EL (cell line): ENCODE results near the gene FPR1.

Experiments
- DNase-seq: peaks from one replicate; pipeline ENCODE4 v3.0.0-alpha.2; 2016

FPR1 gene, protein sequence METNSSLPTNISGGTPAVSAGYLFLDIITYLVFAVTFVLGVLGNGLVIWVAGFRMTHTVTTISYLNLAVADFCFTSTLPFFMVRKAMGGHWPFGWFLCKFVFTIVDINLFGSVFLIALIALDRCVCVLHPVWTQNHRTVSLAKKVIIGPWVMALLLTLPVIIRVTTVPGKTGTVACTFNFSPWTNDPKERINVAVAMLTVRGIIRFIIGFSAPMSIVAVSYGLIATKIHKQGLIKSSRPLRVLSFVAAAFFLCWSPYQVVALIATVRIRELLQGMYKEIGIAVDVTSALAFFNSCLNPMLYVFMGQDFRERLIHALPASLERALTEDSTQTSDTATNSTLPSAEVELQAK

DNA sequence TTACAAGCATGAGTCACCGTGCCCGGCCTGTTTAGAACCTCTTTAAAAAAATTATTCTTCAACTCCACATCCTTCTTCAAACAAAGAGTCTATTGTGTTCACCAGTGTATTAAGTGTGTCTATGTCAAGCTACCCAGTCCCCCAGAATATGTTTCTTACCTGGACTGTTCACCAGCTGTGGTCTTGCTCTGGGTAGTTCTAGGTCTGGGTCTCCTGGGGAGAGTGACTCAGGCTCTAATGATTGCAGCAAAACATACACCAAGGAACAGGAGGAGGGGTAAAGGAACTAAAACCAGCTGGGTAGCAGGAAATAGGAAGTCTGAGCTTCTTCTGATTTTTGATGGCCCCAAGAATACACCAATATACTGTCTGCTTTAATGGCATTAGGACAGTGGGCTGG lies at the start of gene FPR1:
TSS of gene FPR1 (minus strand) at position 224 of the 400 bp plus-strand sequence. CDS start 4,884 bp downstream, outside the sequence.
- DNase-seq, result peak; percentile 21

DNA sequence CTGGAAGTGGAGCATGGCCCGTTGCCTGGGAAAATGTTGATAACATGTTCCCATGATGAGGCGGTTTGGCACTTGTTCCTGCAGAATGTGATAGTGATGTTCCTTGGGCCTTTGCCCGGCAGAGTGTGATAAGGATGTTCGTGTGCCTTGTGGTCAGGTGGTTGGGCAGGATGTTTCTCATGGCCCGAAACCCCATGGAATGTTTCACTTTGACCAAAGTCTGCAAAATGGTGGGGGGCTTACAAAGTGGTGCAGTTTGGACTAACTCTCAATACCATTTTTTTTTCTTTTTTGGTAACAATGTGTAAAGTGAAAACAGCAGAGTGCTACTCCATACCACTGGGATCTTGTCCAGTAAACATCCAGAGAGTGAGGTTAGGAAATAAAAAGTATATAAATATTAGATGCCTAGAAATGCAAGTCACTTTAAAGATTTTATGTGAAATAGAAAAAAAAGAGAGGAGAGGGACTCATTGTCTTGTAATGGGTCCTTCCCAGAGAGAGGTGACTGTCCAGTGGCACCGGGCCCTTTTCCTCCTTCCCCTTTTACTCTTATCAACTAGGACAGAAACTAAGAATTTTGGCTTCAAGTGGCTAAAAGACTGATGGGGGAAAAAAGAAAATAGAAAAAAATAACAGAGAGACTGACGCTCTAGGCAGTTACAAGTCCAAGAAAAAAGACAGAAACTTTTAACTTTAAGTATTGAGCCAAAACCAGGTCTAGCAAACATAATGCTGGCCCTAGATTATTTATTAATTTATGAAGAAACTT lies 49.0 kb upstream of the FPR1 start:
- peak; percentile 17 for DNase-seq

DNA sequence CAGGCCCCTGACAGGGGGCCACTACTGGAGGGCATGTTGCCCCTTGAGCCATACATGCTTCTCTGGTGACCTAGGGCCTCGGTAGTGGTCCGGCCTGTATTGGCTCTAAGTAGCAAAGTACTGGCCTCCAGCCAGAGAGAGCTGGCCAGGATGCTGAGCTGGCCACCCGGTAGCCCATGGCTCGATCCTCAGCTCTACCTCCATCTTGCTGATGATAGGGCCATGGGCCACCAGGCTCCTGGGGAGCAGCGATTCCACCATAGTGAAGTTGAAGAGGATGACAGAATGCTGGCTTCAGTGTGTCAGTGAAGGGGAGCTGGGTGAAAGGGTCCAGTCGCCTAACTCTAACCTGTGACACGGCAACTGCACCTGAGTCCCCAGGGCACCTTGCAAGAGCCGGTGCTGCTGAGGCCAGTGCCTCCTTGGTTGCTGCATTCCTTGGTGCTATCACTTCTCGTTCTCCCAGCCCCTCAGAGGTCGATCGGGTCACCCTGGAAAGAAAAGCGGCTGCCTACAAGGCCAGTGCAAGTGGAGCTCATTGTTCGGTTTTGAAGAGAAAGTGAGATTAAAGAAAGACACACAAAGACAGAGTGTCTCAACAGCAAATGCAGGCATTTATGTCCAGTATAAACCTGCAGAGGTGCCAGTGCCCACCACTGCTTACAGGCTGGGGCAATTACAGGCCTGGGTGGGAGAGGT lies 48.2 kb upstream of the FPR1 start:
- no peak for DNase-seq

DNA sequence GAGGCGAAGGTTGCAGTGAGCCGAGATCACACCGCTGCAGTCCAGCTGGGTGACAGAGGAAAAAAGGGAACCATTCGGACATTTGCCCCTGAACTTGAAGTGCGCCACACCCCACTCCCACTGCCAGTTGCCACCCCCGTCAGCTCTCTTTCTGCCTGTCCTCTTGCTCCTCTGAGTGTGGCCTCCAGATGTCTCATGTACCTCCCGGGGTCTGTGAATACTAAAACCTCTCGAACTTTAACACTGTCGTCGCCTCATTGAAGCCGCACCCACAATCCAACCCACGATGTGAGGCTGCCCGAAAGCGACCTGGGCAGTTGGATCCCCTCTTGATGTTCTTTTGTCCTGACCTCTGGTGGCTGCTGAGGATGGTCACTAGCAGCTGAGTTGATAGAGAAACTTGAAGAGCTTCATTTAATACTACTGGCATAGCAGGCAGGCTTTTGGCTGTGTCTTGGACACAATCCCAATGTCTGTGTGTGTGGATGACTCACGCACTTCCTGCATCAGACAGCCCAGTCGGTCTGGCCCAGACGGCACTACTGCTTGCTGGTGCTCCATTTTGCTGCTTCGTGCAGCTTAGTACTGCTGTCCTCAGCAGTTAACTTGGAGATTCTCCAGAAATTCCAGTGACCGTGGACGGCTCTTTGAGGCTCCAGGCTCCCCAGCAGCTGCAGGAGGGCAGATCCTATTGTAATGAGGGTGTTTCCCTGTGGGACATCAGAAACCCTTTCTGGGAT lies 47.5 kb upstream of the FPR1 start:
- DNase-seq, result peak; percentile 98

DNA sequence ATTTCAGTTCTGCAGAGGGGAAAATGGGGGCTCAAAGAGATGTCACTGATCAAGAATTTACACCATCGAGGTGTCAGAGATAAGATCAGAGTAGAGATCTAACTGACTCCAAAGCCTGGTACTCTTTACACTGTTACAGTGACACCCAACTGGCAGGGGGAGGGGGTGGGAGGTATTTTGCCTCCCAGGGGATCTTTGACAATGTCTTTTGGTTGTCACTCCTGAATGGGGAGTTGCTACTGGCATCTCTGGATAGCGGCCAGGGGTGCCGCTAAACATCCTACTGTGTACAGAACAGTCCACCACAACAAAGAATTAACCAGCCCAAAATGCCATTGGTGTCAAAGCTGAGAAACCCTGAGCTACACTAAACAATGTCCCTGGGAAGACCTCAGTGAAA lies 46.4 kb upstream of the FPR1 start:
- no peak for DNase-seq

DNA sequence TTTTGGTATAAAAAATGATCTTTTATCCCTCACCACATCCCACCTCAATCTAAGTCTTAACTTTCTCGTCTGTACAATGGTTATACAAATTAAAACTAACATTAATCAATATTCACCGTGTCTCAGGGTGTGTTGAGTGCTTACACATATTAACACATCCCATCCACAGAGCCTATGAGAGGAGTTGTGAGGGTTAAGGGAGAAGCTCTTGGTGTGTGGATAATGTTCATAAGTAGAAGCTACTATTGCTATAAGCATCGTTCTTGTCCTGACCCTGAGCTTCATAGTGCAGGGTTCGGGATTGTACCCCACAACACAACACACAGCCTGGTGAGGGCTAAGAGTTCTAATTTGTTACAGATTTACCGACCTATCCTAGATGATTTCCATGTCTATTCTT lies 45.8 kb upstream of the FPR1 start:
- DNase-seq, result no peak

DNA sequence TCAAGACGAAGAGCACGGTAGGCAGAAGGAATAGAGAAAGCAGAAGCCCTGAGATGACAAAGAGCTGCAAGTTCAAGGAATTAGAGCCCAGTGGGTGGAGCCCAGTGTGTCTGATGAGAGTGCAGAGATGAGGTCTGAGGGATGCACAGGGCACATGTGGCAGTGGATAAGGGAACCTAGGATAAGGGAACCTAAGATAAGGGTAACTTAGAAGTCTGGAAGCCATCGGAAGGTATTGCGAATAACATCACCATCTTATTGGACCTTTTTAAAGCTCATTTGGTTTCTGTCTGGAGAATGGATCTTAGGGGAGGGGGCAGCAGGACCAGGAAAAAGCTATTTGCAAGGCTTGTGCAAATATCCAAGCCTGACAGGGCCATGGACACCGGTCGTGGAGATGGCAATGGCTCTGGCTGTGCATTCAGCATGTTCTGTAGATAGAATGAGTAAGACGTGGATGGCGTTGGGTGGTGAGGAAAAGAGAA lies 44.6 kb upstream of the FPR1 start:
- no peak for DNase-seq

DNA sequence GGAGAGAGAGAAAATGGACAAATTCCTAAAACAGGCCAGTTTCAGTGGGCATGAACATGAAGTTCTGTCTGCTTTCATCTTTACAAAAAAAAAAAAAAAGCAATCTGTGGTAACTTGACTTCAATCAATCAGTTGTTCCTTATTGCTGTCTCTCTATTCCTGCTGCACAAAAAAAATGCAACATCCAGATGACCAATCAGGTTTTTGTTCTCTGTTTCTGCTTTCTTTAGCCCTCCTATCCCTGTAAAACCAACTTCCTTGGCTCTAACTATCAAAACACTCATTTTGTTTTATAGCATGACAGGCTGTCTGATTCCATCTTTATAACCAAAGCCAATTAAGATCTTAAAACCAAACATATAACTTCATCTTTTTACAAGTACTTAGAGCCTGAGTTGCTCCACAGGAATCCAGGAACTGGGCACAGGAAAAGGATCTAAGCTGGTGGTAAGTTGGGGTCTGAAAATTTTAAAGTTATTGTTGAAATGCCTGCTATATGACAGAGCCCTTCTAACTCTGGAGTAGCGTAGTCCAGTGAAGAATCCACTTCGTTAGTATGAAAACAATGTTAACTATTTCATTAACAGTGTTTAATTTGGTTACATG lies 43.3 kb upstream of the FPR1 start, which contains the start of gene FPR3:
TSS of gene FPR3 (plus strand) at position 273 of the 606 bp plus-strand sequence. CDS start 28,592 bp downstream, outside the sequence.
- DNase-seq, result peak; percentile 18

DNA sequence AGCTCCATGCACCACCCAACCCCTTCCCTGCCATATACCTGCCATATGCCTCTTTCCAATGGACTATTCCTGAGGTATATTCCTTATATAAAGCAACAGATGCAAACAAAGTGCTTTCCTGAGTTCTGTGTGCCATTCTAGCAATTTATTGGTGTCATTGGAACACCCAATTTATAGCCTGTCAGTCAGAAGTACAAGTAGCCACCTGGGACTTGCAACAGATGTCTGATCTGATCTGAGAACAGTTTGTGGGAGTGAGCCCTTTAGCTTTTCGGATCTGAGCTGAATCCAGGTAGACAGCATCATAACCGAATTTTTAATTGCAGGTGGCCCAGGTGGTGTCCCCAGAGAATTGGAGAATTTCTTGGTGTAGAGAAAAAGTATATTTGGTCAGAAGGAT lies 42.3 kb upstream of the FPR1 start:
- no peak for DNase-seq

DNA sequence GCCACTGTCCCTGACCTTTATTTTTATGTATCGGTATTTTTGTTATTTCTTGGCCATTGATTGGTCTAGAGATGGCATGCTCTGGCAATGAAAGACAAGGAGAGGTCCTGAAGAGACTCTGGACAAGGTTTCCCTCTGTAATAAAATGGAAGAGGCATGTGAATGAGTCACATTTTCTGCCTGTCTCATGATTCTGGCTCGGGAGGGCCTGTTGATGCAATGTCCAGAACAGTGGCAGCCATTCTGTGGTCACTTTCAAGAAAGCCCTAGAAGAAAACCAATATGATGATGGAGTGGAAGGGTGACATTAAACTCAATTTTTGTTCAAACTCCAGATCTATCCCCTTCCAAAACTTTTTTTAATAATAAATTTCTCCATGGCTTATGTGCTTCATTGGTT lies 41.3 kb upstream of the FPR1 start:
- DNase-seq, result no peak

DNA sequence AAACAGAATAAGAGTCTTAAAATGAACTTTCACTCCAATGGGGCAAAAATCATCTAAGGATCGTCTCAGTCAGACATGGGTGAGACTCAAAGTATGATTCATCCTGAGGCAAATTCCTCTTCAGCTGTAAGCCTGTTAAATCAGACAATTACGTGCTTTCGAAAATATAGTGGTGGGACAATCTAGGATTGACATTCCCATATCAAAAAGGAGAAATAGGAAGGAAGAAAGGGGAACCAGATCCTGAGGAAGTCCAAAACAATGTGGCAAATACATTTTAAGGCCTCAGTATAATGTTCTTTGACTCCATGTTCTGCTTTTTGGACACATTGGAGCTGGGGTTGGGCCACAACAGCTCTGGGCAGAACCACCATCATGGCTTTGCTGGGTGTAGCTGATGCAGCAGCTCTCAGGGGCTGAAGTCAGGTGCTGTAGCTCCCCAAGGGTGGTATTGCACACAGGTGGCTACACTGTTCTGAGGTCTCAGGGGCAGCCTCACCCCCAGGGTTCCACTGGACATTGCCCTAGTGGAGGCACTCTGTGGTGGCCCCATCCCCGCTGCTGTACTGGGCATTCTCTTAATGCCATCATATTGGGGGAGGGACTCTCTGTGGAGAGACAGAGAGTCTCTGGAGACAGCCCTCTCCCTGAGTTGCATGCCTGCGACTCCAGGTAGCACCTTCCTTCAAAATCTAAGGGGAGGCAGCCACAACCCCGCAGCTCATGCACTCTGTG lies 37.5 kb upstream of the FPR1 start:
- DNase-seq, result peak; percentile 50

DNA sequence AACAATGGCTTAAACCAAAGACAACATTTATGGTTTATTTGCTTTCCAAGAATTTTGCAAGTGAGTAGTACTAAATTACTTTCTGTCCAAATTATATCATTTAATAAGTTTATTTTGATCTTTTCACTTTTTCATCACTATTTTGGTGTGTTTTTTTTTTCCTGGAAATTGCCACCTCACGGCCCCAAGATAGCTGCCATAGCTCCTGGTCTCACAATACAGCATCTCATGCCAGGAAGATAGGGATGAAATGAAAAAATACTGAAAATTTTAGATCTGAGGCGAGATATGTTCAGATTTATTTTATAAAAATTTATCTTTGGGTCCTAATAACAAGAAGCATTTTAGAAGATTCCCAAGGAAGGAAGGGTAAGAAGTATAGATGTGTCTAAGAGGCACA lies 36.4 kb upstream of the FPR1 start:
- no peak for DNase-seq

DNA sequence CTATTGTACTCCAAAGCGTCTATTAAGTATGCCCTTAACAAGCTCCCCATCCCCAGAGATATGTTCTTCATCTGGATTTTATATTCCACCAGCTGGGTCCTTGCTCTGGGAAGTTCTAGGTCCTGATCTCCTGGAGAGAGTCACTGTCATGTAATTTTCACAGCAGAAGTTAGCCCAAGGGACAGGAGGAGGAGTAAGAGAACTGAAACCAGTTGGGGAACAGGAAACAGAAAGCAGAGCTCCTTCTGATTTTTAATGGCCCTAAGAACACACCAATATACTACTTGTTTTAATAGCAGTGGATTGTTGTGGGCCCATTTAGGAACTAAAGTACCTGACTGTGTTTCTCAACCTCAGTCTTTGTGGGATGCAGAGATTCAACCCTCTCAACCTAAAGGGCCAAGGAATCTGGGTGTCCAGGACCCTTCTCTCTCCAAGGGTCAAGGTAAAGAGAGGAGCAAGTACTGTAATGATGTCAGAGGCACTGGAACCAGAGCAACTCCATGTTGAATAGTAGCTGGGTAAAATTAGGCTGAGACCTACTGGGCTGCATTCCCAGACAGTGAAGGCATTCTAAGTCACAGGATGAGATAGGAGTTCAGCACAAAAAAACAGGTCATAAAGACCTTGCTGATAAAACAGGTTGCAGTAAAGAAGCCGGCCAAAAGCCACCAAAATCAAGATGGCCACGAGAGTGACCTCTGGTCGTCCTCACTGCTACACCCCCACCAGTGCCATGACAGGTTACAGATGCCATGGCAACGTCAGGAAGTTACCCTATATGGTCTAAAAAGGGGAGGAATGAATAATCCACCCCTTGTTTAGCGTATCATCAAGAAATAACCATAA lies 35.2 kb upstream of the FPR1 start:
- DNase-seq, result no peak

DNA sequence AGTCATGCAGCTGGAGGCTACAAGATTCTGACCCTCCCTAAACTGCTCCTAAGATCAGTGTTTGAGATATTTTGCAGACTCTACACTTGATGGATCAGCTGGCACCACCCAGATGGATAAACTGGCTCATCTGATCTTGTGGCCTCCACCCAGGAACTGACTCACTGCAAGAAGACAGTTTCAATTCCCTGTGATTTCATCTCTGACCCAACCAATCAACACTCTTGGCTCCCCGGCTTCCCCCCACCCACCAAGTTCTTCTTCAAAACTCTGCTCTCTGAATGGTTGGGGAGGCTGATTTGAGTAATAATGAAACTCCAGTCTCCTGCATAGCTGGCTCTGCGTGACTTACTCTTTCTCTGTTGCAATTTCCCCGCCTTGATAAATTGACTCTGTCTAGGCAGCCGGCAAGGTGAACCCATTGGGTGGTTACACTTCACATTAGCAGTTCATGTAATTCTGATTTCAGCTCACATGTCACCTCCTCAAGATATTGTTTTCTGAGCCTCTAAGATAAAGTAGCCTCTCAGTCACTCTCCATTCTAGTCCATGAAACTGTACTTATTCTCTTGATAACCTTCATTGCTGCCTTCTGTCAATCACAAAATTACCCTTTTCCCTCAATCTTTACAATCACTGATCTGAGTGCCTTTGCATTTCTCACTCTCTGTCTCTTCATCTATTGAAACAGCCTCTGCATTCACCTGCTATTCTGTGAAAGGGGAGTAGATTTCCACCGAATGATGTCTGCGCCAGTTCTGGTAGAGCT lies 33.4 kb upstream of the FPR1 start:
- peak; percentile 80 for DNase-seq

DNA sequence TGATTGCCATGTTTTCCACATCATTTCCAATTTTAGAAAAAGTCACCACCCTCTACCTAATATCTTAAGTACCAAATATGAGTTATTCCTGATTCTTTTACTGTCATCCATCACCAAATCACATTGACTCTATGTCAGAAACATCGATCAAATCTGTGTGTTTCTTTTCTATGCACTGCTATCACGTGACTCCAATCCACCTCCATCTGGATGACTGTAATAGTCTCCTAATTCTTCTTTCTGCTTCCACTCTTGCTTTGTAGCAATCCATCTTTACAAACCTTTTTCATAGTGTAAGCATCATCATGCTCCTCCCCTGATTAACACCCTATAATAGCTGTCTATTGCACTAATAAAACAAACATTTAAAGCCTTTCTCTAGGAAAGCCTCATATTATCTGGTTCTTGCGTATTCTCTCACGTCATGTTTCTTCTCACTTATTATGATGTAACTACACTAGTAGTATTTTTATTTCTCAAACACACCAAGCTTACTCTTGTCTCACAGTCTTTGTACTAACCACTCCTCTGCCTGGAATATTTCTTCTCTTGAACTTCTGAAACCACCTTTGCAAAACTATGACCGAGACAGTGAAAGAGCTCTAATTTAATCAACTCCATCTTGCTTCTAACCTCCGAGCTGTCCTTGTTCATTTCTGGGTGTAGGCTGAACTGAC lies 32.6 kb upstream of the FPR1 start:
- no peak for DNase-seq

DNA sequence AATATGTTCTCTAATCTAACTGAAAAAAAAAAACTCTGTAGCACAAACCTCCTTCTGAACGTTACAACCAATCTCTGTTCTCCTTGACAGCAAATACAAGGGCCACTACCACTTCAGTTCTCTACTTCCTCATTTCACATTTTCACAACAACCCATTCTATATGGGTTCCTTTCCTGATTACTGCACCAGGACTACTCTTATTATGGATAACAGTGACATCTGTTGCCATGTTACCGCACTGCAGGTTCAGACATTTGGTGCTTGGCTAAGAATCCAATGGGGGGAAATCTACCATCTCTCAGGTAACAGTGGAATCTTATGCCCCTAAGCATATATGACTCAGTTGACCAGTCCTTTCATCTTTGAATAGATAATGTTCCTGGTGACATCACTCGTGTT lies 31.7 kb upstream of the FPR1 start:
- peak; percentile 19 for DNase-seq

DNA sequence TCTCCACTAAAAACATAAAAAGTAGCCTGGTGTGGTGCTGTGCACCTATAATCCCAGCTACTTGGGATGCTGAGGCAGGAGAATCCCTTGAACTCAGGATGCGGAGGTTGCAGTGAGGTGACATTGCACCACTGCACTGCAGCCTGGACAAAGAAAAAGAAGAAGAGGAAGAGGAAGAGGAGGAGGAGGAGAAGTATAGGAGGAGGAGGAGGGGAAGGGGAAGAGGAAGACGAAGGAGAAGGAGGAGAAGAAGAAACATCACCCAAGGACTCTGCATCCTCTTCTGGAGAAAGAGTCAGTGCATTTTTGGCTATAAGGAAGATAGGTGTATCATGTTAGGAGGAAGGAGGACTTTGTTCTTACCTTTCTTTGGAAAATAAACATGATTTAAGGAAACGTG lies 30.3 kb upstream of the FPR1 start:
- no peak for DNase-seq

DNA sequence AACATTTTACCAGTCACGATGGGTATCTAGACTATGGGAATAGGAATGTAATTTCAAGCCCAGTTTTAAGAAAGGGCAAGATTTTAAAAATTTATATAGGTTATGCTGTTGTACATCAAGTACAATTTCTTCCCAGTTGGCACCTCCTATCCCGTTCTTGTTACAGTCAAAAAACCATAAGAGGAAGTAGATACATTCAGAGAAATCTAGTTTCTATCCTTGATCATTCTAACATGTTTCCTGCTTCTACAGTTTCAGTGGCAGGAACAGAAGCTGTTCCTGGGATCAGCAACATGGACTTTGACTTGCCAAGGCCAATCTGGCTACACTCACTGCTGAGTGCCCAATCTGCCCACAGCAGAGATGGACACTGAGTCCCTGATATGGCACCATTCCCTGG lies 28.6 kb upstream of the FPR1 start:
- DNase-seq, result no peak

DNA sequence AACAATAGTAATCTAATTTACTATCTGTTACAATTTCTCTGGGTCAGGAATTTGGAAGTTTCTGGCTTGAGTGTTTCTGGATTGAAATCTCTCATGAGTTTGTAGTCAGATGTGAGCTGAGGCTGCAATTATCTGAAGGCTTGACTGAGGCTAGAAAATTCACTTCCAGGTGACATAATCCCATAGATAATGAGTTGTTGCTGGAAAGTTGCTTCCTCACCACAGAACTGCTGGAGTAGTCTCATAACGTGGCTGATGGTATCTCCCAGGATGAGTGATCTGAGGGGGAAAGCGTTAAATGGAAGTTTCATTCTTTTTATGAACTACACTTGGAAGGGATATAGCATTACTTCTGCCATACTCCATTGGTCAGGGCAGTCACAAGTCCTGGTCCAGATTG lies 28.0 kb upstream of the FPR1 start:
- DNase-seq, result no peak
